DND-41 (cell line): ENCODE measurements around the gene USB1.

ENCODE experiments used
- CTCF ChIP-seq: IDR thresholded peaks from 2 replicates; pipeline ENCODE4 v1.5.1; 2012; ENCODE audit warnings: borderline replicate concordance, low read length, moderate library complexity, mild to moderate bottlenecking; ENCODE audit not compliant: poor library complexity, severe bottlenecking; ENCODE audit errors: extremely low read depth
- EZH2 ChIP-seq: IDR thresholded peaks from 3 replicates; pipeline ENCODE4 v1.6.1; 2012; ENCODE audit warnings: borderline replicate concordance, low read depth, mild to moderate bottlenecking, moderate library complexity, low read length, inconsistent platforms; ENCODE audit not compliant: severe bottlenecking

GRCh38 chr16:57962756-57963155, 38.5 kb upstream of the USB1 start:
- TF ChIP-seq CTCF (no peak), EZH2 (no peak)
